Activated naive CD8-positive, alpha-beta T cell treated with anti-CD3 and anti-CD28 coated beads for 36 hours (primary cell): Measurements from ENCODE around the gene A4GALT. TPM values are rescaled to one million over a fixed set of nuclear protein-coding genes. Genes with fewer than 3 reads are reported as not detected.
"Not testable (repeated sequence)": the region's sequence is repeated elsewhere in the genome, so short reads cannot be mapped to it uniquely, and the experiment has no call there.

Experiments used
- DNase-seq: peaks from one replicate; pipeline ENCODE4 v3.0.0; 2021
- H3K27ac Mint-ChIP-seq: one replicate; pipeline ENCODE4 v1.8.0; 2022; ENCODE audit warnings: mild to moderate bottlenecking, moderate library complexity, mixed read lengths
- H3K27me3 Mint-ChIP-seq: one replicate; pipeline ENCODE4 v1.8.0; 2022; ENCODE audit warnings: mild to moderate bottlenecking, mixed read lengths
- H3K36me3 Mint-ChIP-seq: one replicate; pipeline ENCODE4 v1.8.0; 2021; ENCODE audit warnings: mild to moderate bottlenecking, mixed read lengths
- H3K4me1 Mint-ChIP-seq: one replicate; pipeline ENCODE4 v1.8.0; 2021; ENCODE audit warnings: mixed read lengths
- H3K4me3 Mint-ChIP-seq: one replicate; pipeline ENCODE4 v1.8.0; 2022; ENCODE audit warnings: mild to moderate bottlenecking, moderate library complexity, mixed read lengths
- H3K9me3 Mint-ChIP-seq: one replicate; pipeline ENCODE4 v1.8.0; 2022; ENCODE audit warnings: mixed read lengths
- total RNA-seq, 2 experiments: library from RNA; stranded (reverse); gene quantifications; one replicate each; pipeline ENCODE4 v1.2.3, GENCODE V29; 2021

Gene A4GALT
- total RNA-seq, 2 experiments from 2014 or later, result 0.08 TPM; not detected in 1

GRCh38 chr22:42752230-42752746, 31.6 kb upstream of the A4GALT start:
- DNase-seq, result no peak
- no peaks in the 10 kb centered on the region for H3K36me3 Mint-ChIP-seq
- peaks cover 3% of the 10 kb centered on the region for H3K27me3 Mint-ChIP-seq
- no peaks in the 10 kb centered on the region for H3K9me3 Mint-ChIP-seq
- H3K4me1 Mint-ChIP-seq, result no peaks in the 10 kb centered on the region
- H3K27ac Mint-ChIP-seq, result no peak overlapping the region
- no peak overlapping the region for H3K4me3 Mint-ChIP-seq

GRCh38 chr22:42750421-42750820, 29.8 kb upstream of the A4GALT start:
- H3K4me1 Mint-ChIP-seq, DNase-seq, H3K9me3 Mint-ChIP-seq, H3K4me3 Mint-ChIP-seq, H3K36me3 Mint-ChIP-seq, H3K27me3 Mint-ChIP-seq, H3K27ac Mint-ChIP-seq: not testable (repeated sequence)

- DNase-seq, result no peak
- Mint-ChIP-seq H3K27ac (no peak overlapping the region), H3K4me1 (no peaks in the 10 kb centered on the region), H3K4me3 (no peak overlapping the region), H3K9me3 (no peaks in the 10 kb centered on the region), H3K27me3 (peaks cover 3% of the 10 kb centered on the region), H3K36me3 (no peaks in the 10 kb centered on the region)
Observed at GRCh38 chr22:42747701-42748513, 27.2 kb upstream of the A4GALT start.

DNA sequence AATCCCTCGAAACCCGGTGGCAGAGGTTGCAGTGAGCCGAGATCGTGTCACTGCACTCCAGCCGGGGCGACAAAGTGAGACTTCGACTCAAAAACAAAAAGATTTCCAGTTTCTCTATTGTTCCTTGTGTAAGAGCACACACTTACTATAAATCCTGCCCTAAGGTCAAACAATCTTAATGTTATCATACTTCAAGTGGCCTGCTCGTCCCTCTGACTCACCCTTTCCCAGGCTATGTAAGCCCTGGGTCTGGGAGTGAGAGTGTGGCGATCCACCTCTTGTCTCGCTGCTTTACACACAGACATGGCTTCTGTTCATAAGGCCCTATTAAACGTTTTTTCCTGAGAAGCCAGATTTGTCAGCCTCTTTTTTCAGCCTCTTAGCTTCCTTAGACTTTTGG, 24.4 kb upstream of the A4GALT start:
- H3K4me1 Mint-ChIP-seq, result no peaks in the 10 kb centered on the region
- DNase-seq, result no peak
- peaks cover 10% of the 10 kb centered on the region for H3K27me3 Mint-ChIP-seq
- no peak overlapping the region for H3K27ac Mint-ChIP-seq
- no peaks in the 10 kb centered on the region for H3K36me3 Mint-ChIP-seq
- no peaks in the 10 kb centered on the region for H3K9me3 Mint-ChIP-seq
- no peak overlapping the region for H3K4me3 Mint-ChIP-seq

DNA sequence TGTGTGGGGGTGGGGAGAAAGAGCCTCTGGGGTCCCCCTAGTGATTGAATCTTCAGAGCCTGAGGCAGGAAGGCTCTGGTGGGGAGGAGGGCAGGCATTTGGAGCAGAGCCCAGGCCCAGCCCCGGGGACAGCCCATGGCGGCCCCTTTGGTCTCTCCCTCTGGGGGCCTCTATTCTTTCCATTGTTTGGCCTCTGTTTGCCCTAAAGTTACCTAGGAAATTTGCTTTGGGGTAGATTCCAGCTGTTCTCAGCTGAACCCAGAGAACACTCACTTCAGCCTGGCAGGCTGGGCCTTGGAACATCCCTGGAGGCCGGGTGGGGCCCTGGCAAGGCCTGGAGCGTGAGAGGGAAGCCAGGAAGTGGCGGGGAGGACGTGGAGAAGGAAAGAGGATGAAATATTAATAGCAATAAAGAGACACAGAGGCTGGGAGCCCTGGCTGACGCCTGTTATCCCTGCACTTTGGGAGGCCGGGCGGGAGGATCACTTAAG, 22.9 kb upstream of the A4GALT start:
- no peaks in the 10 kb centered on the region for H3K4me1 Mint-ChIP-seq
- no peaks in the 10 kb centered on the region for H3K36me3 Mint-ChIP-seq
- no peak overlapping the region for H3K4me3 Mint-ChIP-seq
- peaks cover 10% of the 10 kb centered on the region for H3K27me3 Mint-ChIP-seq
- H3K27ac Mint-ChIP-seq, result no peak overlapping the region
- DNase-seq, result no peak
- H3K9me3 Mint-ChIP-seq, result no peaks in the 10 kb centered on the region

DNA sequence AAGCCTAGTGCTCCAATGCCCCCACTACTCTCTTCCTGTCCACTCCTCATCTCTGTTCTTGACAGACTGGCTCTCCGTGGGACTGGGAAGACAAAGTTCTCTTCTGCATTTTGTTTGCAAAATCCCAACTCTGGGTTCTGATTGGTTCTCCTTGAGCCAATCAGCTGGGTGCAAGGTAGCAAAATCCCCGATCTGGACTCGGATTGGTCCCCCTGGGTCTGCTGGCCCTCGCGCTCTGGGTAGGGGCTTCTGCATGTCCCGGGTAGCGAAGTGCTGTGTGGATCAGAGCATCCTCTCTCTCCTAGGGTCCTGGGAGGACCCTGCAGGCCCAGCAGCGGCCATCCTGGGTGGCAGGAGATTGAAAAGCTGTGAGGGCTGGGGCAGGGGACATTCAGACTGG, 22.3 kb upstream of the A4GALT start:
- no peaks in the 10 kb centered on the region for H3K36me3 Mint-ChIP-seq
- H3K4me1 Mint-ChIP-seq, result no peaks in the 10 kb centered on the region
- H3K27me3 Mint-ChIP-seq, result peaks cover 9% of the 10 kb centered on the region
- no peaks in the 10 kb centered on the region for H3K9me3 Mint-ChIP-seq
- H3K27ac Mint-ChIP-seq, result no peak overlapping the region
- DNase-seq, result no peak
- H3K4me3 Mint-ChIP-seq, result no peak overlapping the region

GRCh38 chr22:42740320-42740719, 19.6 kb upstream of the A4GALT start:
- not testable (repeated sequence) for H3K4me3 Mint-ChIP-seq, H3K9me3 Mint-ChIP-seq, H3K36me3 Mint-ChIP-seq, DNase-seq, H3K4me1 Mint-ChIP-seq, H3K27me3 Mint-ChIP-seq, H3K27ac Mint-ChIP-seq

GRCh38 chr22:42734406-42734805, 13.7 kb upstream of the A4GALT start:
- Mint-ChIP-seq H3K9me3 (no peaks in the 10 kb centered on the region), H3K27ac (no peak overlapping the region), H3K27me3 (peaks cover 5% of the 10 kb centered on the region), H3K4me1 (no peaks in the 10 kb centered on the region), H3K4me3 (no peak overlapping the region), H3K36me3 (no peaks in the 10 kb centered on the region)
- DNase-seq, result no peak

- H3K9me3 Mint-ChIP-seq, H3K36me3 Mint-ChIP-seq, DNase-seq, H3K4me3 Mint-ChIP-seq, H3K27me3 Mint-ChIP-seq, H3K4me1 Mint-ChIP-seq, H3K27ac Mint-ChIP-seq: not testable (repeated sequence)
Observed at GRCh38 chr22:42733394-42733793, 12.7 kb upstream of the A4GALT start.

DNA sequence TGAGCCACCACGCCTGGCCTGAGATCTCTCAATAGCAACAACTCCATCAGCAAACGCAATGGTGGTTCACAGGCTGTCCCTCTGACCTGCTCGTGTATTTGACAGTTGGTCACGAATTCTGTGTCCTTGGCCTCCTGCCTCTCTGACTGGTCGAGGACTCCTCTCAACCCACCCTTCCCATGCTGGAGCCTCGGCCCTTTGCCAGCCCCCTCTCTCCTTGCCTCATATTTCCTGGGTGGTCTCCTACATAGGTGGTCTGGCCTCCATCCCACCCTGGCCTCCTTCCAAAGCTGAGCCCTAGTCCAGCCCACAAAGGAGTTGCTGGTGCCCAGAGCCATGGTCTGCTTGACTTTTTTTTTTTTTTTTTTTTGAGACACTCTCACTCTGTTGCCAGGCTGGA, 11.4 kb upstream of the A4GALT start:
- DNase-seq, result no peak
- Mint-ChIP-seq H3K36me3 (no peaks in the 10 kb centered on the region), H3K4me1 (no peaks in the 10 kb centered on the region), H3K9me3 (no peaks in the 10 kb centered on the region), H3K27ac (no peak overlapping the region), H3K4me3 (no peak overlapping the region), H3K27me3 (peaks cover 9% of the 10 kb centered on the region)

DNA sequence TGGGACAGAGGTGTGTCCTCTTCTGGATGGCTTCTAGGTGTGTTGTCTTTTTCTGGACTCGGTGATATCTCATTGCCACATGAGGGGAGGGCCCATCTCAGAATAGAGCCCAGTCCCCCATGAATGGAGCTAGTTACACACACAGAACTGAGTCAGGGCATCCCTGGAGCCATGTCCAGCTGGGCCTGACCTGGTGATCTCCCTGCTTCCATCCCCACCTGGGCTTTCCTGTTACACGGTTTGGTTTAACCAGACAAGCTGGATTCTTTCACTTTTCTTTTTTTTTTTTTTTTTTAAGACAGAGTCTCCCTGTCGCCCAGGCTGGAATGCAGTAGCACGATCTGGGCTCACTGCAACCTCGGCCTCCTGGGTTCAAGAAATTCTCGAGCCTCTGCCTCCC, 6.1 kb upstream of the A4GALT start:
- Mint-ChIP-seq H3K4me3 (no peak overlapping the region), H3K4me1 (no peaks in the 10 kb centered on the region), H3K27ac (no peak overlapping the region), H3K9me3 (no peaks in the 10 kb centered on the region), H3K36me3 (no peaks in the 10 kb centered on the region), H3K27me3 (peaks cover 34% of the 10 kb centered on the region)
- no peak for DNase-seq

- peaks cover 9% of the 10 kb centered on the region for H3K4me1 Mint-ChIP-seq
- H3K9me3 Mint-ChIP-seq, result no peaks in the 10 kb centered on the region
- DNase-seq, result no peak
- H3K4me3 Mint-ChIP-seq, result no peak overlapping the region
- no peaks in the 10 kb centered on the region for H3K36me3 Mint-ChIP-seq
- H3K27ac Mint-ChIP-seq, result no peak overlapping the region
- peaks cover 40% of the 10 kb centered on the region for H3K27me3 Mint-ChIP-seq
Observed at GRCh38 chr22:42725606-42726355, 5.1 kb upstream of the A4GALT start.

- peaks cover 16% of the 10 kb centered on the region for H3K4me1 Mint-ChIP-seq
- no peaks in the 10 kb centered on the region for H3K9me3 Mint-ChIP-seq
- no peak for DNase-seq
- no peak overlapping the region for H3K4me3 Mint-ChIP-seq
- no peak overlapping the region for H3K27ac Mint-ChIP-seq
- no peaks in the 10 kb centered on the region for H3K36me3 Mint-ChIP-seq
- peaks cover 47% of the 10 kb centered on the region for H3K27me3 Mint-ChIP-seq
Observed at GRCh38 chr22:42724062-42724461, 3.4 kb upstream of the A4GALT start.

- no peak for DNase-seq
- no peak overlapping the region for H3K27ac Mint-ChIP-seq
- H3K4me3 Mint-ChIP-seq, result peak overlapping the region; percentile 2
- H3K4me1 Mint-ChIP-seq, result peaks cover 18% of the 10 kb centered on the region
- H3K9me3 Mint-ChIP-seq, result no peaks in the 10 kb centered on the region
- H3K36me3 Mint-ChIP-seq, result no peaks in the 10 kb centered on the region
- peaks cover 62% of the 10 kb centered on the region for H3K27me3 Mint-ChIP-seq
Observed at GRCh38 chr22:42721045-42721434, 370 bp upstream of the A4GALT start.

GRCh38 chr22:42719656-42720262, 911 bp downstream of the A4GALT start:
- Mint-ChIP-seq H3K27ac (no peak overlapping the region), H3K4me1 (peaks cover 18% of the 10 kb centered on the region), H3K4me3 (peak overlapping the region; percentile 44), H3K9me3 (no peaks in the 10 kb centered on the region), H3K36me3 (no peaks in the 10 kb centered on the region), H3K27me3 (peaks cover 67% of the 10 kb centered on the region)
- no peak for DNase-seq
